NCI-H774 (cell line): ENCODE results near the gene CAMK2A.

Experiments used
- DNase-seq: peaks from one replicate; lab custom pipeline; 2025; lab: John Stamatoyannopoulos, UW

CAMK2A gene

GRCh38 chr5:150209099-150209635 lies 80.4 kb downstream of the CAMK2A start:
- DNase-seq: no peak

DNA sequence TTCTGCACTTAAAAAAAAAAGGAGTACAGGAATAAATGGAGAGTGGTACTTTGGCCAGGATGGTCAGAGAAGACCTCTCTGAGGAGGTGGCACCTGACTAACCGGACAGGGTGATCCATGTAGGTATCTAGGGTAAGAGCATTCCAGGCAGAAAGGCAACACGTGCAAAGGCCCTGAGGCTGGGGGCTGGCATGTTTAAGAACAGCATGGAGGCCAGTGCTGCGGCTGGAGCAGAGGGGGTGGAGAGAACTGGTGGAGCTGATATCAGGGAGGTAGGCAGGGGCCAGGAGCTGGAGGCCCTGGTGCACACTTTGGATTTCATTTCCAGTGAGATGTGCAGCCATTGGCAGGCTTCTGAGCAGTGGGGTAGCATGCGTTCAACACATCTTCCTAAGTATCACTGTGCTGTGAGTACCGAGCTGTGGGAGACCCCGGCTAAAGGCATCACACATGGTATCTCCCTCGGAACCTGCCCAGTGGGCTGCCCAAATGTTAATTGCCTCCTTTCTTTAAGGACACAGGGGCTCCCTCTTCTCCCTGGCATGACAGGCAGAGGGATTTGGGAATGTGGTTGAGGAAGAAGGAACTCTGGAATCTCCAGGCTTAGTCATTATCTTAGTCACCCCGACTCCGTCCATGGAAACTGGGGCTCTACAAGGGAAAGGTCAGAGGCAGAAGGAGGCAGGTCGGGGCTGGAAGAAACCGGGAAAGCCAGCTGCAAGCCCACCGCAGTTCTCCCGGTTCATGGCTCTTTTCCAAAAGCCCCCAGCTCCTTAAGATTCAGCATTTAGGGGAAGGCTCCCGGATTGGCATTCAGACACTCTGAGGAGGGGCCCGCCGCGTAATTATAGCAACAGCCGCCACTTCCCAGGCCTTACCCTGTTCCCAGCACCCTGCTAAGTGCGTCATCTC lies 81.1 kb downstream of the CAMK2A start:
- no peak for DNase-seq

GRCh38 chr5:150206779-150207115 lies 82.8 kb downstream of the CAMK2A start:
- DNase-seq: no peak

DNA sequence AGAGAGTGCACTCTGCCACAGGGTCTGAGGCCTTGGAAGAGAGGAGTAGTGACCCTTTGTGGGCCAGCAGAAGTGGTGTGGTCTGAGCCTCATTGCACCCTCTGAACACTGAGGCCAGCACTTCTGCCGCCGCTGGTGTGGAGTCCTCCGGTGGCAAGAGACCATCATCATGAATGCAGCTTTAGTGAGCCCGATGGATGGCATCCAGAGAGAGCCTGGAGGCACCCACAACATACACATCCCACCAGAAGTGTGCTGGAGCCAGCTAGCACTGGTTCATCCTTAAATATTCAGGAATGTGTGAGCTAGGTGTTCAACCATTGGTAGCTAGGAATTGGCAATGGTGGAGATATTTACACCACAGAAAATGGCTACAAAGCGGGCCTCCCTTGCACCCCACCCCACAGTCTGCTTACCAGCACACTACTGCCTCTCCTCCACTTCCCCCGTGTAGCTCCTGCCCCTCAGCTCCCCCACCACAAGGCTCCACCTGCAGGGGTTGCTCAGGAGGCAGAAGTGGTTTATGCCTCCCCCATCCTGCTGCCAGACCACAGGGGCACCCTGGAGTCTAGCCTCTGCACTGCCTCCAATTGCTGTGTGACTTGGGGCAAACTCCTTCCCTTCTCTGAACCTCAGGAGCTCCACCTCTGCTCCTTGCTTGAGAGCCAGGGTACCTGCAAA lies 83.3 kb downstream of the CAMK2A start:
- DNase-seq: no peak

GRCh38 chr5:150204590-150204960 lies 85.0 kb downstream of the CAMK2A start:
- DNase-seq: no peak

DNA sequence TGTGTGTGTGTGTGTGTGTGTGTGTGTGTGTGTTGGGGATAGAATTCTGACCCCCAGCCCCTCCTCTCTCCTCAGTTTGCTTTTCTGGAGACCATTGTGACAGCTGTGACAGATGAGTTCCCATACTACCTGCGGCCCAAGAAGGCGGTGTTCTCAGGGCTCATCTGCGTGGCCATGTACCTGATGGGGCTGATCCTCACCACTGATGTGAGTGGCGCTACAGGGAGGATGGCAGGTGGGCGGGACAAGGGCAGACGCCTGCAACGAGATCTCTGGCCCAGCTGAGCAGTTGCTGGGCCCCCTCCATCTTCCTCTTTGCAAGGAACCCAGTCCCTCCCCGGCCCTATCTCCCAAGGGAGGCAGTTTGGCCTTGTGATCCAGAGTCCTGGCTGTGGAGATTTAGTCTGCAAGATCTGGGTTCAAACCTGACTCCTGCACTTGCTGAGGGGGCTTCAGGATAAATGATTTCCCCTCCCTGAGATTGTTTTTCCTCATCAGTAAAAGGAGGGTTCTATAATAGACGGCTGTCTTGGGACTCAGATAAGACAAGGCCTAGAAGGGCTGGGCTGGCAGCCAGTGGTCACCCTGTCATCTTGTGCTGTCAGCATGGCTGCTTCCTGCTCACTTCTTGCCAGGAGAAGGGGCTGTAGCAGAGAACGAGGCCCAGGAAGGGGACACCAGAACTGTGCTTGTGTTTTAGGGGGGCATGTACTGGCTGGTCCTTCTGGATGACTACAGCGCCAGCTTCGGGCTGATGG lies 85.6 kb downstream of the CAMK2A start:
- DNase-seq: no peak

DNA sequence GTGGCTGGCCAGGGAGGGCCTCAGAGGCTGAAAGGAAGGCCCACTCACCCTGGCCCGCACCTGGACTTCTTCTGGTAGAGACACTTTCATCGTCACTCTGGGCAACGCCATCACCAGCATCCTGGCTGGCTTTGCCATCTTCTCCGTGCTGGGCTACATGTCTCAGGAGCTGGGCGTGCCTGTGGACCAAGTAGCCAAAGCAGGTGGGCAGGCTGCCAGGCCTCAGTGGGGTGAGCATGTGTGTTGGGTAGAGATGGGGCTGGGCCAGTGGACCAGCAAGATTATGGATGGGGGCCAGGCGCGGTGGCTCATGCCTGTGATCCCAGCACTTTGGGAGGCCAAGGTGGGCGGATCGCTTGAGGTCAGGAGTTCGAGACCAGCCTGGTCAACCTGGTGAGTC lies 87.1 kb downstream of the CAMK2A start:
- DNase-seq: no peak

DNA sequence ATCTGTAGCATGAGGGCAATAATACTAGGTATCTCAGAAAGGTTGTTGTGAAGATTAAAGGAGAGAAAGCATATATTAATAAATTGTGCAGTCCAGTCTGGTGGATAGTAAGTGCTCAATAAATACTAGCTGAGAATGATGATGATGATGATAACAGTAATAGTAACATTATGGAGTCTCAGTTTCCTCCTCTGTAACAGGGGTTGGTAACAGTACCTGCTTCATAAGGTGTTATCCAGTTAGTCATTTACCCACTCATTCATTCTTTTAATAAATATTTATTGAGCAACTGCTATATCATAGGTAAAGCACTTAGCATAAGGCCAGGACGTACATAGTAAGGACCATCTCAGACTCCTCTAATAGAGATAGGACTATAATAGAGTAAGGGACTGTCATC lies 92.1 kb downstream of the CAMK2A start:
- DNase-seq: no peak

GRCh38 chr5:150196986-150197385 lies 92.6 kb downstream of the CAMK2A start:
- no peak for DNase-seq

DNA sequence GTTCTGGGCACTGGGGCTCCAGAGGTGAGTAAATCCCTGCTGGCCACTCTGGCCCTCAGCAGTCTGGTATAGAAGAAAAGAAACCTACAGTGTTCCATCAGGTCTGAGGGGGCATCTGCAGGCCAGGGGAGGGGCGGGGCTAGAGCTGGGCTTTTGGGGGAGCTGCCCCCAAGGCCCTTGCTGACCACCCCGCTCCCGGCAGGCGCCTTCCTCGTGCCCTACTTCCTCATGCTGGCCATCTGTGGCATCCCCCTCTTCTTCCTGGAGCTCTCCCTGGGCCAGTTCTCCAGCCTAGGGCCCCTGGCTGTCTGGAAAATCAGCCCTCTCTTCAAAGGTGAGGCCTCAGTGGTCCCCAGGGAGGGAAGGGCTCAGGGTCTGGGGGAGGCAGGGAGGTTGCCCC lies 93.1 kb downstream of the CAMK2A start:
- DNase-seq: no peak

DNA sequence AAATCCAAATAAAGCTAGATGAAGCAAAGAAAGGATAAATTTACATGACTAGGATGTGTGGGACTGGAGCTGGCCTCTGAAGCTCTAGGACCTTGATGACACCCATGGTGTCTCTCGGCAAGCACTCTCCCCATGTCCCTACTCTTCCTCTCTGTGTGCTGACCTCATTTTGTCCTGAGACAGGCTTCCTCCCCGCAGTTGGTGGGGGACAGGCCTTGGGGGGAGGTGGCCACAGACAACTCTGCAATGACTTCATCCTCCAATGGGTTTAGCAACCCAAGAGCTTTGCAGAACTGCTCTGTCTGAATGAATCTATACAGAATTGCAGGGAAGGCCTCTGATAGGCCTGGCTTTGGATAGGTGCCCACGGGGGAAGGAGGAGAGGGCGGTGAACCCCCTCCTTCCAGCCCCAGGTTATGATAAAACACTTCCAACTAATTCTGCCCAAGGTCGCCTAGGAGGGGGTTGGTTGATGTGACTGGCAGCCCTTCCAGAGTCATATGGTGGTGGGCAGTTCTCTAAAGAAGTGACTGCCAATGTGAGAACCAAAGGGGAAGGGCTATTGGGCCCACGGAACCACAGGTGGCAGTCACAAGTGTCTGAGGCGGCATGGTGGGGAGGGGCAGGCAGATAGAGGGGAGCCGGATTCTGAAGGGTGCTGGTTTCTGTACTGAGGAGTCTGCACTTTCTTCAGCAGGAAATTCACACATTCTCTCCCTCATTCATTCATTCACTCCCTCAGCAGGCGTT lies 93.7 kb downstream of the CAMK2A start:
- DNase-seq: no peak

GRCh38 chr5:150192462-150192861 lies 97.1 kb downstream of the CAMK2A start:
- no peak for DNase-seq

- DNase-seq: no peak
Observed at GRCh38 chr5:150190987-150191386, 98.6 kb downstream of the CAMK2A start.

DNA sequence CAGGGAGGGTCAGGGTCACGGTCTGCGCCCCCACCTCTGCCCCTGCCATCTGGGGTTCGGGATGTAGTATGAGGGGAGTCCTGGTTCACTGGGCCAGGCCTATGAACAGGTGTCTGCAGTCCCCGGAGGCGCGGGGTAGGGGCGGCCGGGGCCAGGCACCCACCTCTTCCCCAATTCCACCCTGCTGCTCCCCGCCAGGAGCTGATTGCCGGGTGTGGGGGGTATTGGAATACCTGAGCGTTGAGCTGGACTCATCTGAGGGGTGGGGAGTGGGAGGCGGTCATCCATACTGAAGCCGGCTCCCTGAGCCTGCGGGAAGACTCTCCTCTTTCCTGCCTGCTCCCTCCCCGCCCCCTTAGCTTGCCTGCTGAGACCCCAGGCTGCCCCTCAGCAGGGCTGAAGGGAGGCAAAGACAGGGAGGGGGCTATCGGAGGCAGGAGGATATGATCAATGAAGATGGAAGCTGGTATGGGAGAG lies 99.0 kb downstream of the CAMK2A start:
- DNase-seq: no peak

DNA sequence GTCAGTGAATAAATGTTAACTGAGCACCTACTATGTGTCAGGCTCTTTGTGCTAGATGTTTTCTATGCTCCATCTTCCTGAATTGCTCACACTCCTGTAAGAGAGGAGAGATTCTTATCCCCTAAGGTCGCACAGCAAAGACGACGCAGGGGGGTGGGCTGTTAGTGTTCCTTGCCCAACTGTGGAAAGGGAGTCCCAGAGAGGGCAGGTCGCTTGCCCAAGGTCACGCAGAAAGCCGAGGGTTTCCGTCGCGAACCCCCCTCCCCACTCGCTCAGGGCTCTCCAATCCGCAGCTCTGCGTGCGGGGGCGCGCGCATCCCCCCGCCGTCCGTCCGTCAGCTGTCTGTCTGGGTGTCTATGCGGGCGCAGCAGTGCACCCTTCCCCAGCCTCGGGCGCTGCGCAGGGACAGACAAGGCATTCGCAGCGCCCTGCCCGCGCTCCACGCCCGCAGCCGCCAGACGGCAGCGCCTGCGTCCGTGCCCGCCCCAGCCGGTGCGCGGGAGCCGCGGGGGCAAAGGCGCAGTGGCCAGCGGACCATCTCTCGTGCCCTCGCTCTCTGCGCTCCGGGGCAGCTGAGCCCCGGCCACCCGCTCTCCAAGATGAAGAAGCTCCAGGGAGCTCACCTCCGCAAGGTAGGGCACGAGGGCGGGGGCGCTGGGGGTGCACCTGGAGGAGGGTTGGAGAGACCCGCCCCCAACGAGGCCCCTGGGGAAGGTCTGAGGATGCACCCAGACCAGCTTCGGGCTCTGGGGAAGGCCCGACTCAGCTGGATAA lies 99.7 kb downstream of the CAMK2A start, which contains the start of gene SLC6A7:
Gene SLC6A7 (plus strand): TSS at position 335 of the 775 bp plus-strand sequence. CDS start 266 bp downstream, at position 601.
- DNase-seq: no peak

GRCh38 chr5:150189326-150189725 lies 100.2 kb downstream of the CAMK2A start:
- DNase-seq: no peak

DNA sequence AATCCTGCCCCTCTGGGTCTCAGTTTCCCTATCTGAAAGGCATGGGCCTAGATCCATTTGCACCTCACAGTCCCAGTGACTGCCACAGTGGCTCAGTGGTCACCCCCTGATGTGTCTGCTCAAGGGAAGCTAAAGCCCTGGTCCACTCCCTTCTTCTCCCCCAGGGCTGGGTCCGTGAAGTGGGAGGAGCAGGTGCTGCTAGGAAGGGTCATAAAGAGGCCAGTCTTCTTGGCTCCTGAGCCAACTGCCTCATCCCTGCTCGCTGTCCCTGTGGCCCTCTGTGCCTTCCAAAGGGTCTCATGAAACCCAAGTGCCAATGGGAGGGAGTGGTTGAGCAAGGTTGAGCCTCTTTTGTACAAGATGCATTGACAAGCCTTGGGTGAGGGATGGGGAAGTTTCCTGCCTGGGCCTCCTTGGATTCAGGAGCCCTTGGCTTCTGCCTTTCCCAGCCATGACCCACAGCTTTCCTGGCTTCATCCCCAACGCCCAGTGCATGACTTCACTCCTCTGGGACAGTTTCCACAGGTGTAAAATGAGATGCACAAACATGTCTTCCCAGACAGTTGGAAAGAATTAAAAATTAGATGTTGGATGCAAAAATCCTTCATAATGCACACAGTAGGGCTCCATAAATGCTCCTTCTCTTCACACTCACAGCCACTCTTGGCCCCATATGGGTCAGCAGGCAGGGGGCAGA lies 101.3 kb downstream of the CAMK2A start:
- no peak for DNase-seq

DNA sequence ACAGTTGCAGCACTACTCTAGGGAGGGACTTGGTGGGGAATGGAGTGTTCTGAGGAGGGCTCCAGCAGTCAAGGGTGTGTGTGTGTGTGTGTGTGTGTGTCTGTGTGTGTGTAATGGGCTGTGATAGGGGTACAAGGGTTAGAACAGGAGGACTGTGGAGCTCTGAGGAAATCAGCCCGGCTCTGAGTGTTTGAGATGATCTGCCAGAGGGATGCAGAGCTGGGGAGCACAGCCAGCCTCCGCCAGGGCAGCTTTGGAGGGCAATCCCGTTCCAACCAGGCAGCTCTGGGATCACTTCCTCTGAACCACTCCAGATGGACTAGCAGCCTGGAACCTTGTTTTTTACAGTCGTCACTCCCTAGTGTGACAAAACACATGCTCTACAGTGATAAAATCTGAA lies 102.7 kb downstream of the CAMK2A start:
- no peak for DNase-seq

DNA sequence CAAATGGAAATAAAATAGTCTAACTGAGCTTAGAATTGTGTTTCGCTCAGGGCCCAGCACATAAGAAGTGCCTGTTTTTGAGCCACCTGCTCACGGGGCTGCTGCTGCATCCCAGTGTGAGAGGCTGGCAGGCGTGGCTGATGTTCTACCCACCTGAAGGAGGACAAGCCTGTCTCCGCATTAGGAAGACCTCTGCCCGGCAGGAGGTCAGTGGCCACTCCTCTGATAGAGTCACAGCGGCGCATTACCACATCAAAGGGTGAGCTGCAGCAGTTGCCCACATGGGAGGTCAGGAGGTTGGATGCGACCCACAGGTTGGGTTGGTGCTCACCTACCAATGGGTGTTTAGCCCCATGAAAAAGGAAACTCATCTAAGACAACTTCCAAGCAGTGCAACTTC lies 103.4 kb downstream of the CAMK2A start:
- no peak for DNase-seq
